GM19035 (cell line): ENCODE results near the gene HSD17B11.
"Not testable (repeated sequence)": the region's sequence is repeated elsewhere in the genome, so short reads cannot be mapped to it uniquely, and the experiment has no call there.

Experiments
- ATAC-seq: cut with Tn5 transposase; IDR thresholded peaks from one replicate; pipeline ENCODE4 v1.9.1; 2021; ENCODE audit not compliant: unreplicated experiment

Gene HSD17B11

DNA sequence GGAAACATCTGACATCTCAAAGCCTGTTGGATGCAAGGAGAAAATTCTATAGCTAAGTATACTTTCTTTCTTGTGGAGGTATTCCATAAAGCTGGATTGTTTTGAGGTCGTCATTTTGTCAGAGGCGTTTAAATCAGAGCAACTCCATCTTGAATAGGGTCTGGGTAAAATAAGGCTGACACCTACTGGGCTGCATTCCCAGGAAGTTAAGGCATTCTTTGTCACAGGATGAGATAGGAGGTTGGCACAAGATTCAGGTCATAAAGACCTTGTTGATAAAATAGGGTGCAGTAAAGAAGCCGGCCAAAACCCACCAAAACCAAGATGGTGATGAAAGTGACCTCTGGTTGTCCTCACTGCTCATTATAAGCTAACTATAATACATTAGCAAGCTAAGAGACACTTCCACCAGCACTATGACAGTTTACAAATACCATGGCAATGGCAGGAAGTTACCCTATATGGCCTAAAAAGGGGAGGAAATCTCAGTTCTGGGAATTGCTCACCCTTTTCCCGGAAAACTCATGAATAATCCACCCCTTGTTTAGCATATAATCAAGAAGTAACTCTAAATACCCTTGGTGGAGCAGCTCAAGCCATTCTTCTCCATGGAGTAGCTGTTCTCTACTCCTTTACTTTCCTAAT is 80.2 kb downstream of the HSD17B11 start:
- no peak for ATAC-seq

DNA sequence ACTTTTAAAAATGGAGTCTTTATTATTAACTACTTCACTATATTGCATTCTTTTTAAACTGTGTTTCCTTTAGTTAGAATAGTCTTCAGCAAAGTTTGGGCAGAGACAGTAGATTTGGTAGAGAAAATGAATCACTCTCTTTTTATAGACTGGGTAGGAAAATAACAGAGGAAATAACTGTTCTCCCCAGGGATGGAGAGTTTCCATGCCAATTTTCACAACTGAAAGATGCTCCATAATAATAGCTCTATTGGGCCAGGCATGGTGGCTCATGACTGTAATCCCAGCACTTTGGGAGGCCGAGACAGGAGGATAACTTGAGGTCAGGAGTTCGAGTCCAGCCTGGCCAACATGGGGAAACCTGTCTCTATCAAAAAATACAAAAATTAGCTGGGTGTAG is 81.4 kb downstream of the HSD17B11 start:
- no peak for ATAC-seq

DNA sequence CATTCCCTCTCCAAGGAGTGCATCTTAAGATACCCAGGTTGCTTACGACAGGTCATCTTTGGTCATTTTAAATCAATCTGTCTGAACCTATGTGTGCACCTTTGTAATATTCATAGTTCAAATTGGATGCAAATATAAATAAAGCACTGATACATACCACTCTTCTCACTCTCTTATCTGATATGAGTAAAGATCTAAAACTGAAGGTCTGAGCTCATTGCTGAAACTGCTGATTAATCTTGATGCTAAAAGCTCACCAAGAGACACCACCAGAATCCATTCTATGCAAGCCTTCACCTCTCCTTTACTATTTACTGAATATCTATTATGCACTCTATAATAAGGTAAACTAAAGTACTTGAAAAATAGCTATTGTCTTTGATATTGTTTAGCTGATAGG is 84.9 kb downstream of the HSD17B11 start:
- ATAC-seq: no peak

DNA sequence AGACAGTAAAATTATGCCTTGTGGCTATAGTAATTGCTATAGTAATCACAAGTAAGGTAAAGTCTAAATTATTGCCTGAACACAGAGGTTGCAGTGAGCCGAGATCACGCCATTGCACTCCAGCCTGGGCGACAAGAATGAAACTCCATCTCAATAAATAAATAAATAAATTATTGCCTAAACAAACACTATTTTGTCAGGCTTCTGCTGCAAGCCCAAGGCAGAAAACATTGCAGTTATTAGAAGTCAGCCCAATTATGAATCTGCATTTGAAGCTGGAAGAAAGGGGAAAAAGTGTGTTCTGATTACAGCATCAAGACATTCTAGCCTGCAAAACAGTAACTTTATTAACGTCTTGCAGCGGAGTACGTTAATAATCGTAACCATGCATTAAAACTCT is 85.4 kb downstream of the HSD17B11 start:
- ATAC-seq: no peak

DNA sequence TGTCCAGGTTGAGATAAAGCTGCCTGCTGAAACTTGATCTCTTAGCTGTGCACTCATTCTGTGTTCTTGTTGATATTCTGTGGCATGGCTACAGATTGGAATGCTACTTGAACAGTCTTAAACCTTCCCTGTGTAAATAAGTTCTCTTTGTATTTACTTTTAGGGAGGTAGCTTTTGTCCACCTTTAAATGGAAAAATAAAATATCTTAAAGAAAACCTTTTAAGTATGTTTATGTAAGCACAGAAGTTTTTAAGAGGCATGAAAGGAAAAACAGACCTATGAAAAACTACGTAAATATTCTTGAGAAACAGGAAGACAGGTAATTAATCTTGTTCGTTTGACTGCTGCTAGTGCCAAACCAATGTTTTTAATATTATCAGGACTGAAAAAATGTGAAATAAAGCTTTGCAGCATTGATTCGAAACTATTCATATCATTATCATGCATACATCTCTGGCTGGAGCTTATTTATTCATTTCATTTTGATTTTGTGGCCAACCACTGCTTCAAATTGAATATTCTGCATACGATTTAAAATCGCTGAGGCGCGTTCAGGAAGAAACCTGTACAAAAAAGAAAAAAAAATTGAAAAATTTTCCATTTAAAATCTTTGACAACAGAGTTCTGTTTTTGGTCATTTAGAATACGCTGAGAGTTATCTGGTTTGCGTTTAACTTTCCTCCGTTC is 86.1 kb downstream of the HSD17B11 start:
- ATAC-seq: no peak

DNA sequence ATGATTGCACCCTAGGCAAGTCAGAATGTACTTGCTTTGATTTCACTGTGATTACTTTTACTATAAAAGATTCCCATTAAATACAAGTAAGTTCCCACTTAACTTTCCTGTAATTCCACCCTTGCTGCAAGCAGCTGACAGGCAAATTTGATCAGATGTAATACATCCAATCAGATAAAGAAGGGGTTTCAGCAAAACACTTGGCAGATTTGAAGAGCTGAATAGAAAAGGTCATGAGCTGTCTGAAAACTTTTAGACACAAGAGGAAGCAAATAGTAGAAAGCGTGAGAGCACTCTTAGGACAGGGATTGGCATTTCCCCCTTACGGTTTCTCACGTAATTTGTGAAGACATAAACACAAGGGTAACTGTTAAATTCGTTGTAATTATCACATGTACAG is 91.1 kb downstream of the HSD17B11 start:
- no peak for ATAC-seq

DNA sequence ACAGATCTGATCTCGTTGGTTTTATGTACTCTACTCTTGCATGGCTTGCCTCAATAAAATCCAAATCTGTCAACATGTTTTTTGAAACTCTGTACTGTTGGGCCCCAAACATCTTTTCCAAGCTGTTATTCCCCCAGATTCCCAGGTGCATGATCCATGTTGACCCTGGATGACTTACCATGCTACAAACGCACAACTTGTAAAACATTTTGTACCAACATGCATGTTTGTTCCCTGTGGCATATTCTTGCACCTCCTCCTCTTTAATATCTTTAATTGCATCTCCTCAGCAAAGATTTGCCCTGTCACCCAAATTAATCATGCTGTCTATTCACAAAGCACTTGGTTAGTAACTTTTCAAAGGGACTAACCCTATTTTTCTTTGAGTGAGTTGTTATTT is 92.6 kb downstream of the HSD17B11 start:
- ATAC-seq: no peak

DNA sequence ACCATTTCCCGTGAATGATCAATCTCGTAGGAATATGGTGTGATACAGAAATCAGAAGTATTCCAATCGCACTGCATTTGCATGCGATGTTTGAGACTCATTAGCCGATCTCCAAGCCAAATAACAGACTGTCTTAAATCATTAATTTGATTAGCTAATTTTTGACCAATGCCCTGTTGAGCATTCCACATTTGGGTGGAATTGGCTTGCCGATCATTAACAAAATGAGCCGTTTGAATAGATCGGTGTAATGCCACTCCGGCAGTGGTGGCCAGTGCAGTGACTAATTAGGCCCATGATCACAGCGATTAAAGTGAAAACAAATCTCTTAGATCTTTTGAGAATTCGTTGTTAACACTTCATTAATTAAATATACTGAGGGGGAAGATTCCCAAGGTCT is 96.1 kb downstream of the HSD17B11 start:
- ATAC-seq: not testable (repeated sequence)

DNA sequence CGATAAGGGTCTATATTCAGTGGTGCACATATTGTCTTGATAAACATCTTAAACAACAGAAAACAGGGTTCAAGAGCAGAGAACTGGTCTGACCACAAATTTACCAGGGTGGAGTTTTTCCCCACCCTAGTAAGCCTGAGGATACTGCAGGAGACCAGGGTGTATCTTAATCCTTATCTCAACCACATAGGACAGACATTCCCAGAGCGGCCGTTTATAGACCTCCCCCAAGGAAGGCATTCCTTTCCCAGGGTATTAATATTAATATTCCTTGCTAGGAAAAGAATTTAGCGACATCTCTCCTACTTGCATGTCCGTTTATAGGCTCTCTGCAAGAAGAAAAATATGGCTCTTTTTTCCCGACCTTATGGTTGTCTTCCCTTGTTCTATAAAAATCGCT is 97.1 kb downstream of the HSD17B11 start:
- not testable (repeated sequence) for ATAC-seq

DNA sequence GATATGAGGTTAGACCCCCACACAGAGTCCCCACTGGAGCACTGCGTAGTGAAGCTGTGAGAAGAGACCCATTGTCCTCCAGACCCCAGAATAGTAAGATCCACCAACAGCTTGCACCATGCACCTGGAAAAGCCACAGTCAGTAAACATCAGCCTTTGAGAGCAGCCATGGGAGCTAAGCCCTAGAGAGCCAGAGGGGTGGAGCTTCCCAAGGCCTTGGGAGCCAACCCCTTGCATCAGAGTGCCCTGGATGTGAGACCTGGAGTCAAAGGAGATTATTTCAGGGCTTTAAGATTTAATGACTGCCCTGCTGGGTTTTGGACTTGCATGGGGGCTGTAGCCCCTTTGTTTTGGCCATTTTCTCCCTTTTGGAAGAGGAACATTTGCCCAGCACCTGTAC is 104.0 kb downstream of the HSD17B11 start:
- ATAC-seq: no peak
